GDM1 (cell line): ENCODE data around the gene AK5.

Experiments
- DNase-seq: peaks from one replicate; lab custom pipeline; 2025; lab: John Stamatoyannopoulos, UW

AK5 gene

GRCh38 chr1:77543822-77544448 lies 262.1 kb downstream of the AK5 start:
- DNase-seq, result no peak

DNA sequence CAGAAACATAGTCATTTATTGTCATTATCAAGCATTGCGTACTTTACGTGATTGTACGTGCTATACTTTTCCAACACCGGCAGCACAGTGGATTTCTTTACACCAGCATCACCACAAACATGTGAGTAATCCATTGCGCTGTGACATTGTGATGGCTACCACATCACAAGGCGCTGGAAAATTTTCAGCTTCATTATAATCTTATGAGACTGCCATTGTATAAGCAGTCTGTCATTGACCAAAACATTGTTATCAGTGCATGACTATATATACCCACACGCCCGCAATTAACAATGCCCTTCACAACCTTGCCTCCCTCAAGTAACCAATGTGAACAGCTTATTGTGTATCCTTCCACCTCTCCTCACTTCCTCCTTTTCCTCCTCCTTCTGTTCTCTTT lies 263.0 kb downstream of the AK5 start:
- no peak for DNase-seq

GRCh38 chr1:77545970-77546369 lies 264.2 kb downstream of the AK5 start:
- peak; percentile 21 for DNase-seq

- no peak for DNase-seq
These were observed 265.1 kb downstream of the AK5 start for GRCh38 chr1:77546890-77547289.

DNA sequence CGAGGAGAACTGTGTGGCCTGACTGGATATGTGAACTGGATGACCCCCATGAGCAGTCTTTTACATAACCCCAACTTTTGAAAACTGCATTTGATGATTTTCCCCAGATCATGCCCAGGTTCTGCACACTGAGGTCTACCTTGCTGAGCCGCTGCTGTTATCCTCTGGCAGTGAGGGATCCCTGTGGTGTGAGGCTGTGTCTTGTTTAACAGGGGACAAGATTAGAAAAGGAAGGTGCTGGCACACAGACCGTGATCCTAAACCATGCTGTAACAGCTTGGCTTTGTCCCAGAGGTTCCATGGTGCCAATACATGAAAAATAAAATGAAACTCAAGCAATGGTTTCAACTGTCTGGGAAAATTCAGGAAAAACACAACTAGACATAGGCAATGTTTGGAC lies 266.5 kb downstream of the AK5 start:
- no peak for DNase-seq

DNA sequence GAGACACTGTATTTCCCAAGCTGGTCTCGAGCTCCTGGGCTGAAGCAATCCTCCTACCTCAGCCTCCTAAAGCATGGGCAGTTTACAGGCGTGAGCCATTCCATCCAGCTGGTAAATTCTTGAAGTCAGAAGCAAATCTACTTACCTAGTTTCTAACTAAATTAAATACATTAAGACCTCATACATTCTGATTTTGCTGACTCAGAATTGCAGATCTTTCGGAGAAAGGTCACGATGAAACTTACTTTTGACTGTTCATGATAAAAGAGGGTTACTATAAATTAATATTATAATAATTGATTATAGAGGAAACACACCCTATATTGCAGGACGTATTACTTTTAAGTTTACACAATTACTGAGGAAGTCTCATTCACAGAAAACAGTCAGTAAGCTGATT lies 268.3 kb downstream of the AK5 start:
- no peak for DNase-seq

GRCh38 chr1:77552626-77553025 lies 270.8 kb downstream of the AK5 start:
- no peak for DNase-seq

- no peak for DNase-seq
These were observed 271.9 kb downstream of the AK5 start for GRCh38 chr1:77553568-77554291.

GRCh38 chr1:77556045-77556444 lies 274.2 kb downstream of the AK5 start:
- peak; percentile 33 for DNase-seq

DNA sequence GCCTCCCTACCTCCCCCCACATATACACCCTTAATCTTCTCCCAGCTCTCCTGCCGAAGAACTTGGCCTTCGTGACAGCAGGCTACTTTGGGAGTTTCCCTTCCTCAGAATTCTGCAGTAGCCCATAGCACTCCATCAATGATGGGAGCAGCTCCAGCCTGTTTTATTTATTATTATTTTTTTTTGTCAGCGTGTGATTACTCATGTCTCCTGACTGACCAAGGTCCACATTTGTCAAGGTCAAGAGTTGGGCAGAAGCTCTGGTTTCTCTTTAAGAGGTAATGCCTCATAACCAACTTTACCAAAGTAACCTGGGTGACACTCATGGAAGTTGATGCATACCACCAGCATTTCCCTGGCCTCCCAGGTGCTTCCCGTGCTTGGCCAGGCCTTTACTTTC lies 275.2 kb downstream of the AK5 start:
- DNase-seq, result no peak

- DNase-seq, result no peak
These were observed 276.9 kb downstream of the AK5 start for GRCh38 chr1:77558591-77559164.

GRCh38 chr1:77560741-77561140 lies 278.9 kb downstream of the AK5 start:
- no peak for DNase-seq

DNA sequence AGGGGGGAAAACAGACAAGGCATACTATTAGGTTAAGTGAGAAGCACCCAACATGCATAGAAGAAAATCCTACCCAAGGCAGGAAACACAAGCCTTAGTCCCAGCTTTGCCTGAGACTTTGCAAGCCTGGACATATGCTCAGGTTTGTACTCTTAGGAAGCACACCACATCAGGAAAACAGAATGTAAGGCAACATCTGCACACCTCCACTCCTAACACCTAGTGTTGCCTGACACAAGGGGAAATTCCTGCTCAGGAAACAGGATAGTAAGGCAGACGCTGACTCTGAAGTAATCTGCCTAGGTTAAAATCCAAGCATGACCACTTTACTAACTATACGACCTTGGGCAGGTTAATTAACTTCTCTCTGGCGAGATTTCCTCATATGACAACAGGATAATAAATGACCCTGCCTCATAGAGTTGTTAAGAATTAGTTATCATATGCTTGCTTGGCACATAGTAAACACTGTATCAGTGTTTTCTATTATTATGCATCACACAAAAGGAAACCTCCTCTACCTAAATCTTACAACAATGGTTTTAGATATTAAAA lies 280.9 kb downstream of the AK5 start:
- DNase-seq, result no peak

DNA sequence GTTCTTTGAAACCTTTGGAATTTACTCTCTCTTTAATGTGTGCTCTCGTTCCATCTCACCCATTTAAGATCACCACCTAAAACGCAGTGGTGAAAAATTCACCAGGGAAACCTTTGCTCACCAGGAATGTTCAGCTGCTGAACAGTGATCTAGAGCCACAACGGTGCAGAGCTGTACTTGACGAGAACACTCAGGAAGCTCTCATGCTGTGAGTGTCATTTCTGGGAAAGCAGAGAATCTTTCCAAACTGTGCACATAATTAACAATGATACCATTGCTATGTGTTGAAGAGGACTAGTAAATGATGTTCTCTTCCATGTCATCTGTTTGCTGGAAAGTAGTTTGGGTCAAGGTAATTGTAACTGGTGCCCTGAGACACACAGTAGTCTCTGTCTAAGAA lies 283.5 kb downstream of the AK5 start:
- DNase-seq, result no peak

DNA sequence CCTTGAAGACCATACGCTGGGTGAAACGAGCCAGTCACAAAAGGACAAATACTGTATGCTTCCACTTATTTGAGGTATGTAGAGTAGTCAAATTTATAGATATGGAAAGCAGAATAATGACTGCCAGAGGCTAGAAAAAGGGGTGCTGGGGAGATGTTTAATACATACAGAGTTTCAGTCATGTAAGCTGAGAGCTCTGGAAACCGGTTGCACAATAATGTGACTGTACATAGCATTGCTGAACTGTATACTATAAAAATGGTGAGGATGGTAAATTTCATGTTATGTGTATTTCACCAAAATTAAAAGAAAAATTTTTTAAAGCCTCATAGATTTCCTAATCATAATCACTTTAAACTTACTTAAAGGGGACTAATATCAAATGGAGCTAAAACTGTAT lies 289.8 kb downstream of the AK5 start:
- DNase-seq, result no peak

DNA sequence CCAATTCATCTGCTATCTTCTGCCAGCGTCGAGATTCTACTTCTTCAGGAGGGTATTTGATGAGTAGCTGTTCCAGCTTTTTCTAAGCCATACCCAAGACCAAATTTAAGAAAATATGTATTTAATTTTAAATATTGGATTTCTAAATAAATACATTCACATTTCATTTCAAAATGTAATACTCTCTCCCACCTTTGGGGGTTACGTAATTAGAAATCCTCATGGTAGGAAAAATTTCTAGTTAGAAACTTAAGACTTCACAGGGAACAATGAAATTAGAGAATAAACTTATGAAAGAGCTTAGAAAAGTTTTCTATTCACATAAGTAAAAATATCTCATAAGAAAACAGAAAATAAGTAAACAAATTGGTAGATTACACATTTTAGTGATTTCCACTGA lies 297.7 kb downstream of the AK5 start:
- no peak for DNase-seq

GRCh38 chr1:77582905-77583304 lies 301.1 kb downstream of the AK5 start:
- DNase-seq, result no peak

DNA sequence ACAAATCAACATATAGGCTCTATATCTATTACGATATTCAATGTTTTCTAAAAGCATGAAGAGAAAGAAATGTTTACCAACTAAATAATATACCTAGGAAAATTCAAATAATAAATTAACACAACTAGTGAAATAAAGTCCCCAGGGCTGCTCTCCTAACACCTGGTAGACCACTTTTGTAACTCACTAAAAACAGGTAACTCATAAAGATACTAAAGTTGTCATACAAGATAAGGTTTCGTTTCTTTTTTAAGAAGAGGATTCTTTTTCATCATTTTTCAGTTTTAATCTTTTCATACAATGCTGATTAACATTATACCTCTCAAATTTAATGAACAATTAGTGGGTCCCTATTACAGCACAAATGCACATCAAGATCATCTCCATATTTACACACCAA lies 301.7 kb downstream of the AK5 start:
- no peak for DNase-seq

DNA sequence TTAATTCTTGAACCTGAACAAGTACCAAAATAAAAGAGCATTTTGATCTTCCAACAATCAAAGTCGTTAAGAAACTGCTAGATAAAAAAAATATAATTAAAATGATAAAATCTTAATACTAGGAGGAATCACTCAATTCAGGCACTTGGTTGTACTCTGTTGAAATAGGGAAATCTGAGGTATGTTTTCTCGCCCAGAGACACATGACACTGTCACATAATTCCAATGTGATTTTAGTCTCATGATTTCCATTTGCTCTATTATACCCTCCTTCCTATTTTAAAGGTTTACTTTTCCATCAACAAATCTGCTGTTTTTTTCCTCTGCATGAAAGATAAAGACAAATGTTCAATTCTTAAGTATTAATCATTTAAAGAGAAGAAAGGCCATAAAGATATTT lies 303.1 kb downstream of the AK5 start:
- DNase-seq, result no peak

DNA sequence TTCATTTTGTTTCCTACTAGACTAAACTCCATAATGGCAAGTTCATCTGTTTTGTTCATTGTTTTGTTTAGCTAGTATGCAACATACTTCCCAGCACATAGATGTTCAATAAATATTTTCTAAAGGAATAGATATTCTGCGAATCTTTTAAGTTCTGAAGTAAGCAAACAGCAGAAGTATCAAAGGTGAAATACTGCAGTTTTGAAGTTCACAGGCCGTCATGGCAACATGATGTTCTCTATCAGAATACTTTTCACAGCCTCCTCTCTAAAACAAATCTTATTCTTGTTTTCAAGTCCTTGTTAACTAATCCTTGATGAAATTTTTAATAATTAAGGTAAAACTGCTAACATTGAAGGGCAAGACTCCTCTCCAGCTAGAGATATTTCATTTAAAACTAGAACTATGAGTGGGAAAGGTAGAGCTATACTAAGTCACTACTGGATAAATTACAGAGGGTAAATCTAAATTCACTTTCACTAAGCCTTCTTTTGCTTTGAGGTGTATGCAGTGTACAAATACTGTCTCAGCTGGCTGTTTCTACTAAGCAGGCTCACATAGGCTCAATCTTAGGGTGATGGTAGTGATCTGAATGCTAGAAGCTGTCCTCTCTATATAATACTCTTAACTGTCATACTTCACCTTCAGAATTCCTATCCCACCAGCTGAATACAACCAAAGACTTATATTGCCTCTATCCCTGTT lies 303.9 kb downstream of the AK5 start:
- no peak for DNase-seq

DNA sequence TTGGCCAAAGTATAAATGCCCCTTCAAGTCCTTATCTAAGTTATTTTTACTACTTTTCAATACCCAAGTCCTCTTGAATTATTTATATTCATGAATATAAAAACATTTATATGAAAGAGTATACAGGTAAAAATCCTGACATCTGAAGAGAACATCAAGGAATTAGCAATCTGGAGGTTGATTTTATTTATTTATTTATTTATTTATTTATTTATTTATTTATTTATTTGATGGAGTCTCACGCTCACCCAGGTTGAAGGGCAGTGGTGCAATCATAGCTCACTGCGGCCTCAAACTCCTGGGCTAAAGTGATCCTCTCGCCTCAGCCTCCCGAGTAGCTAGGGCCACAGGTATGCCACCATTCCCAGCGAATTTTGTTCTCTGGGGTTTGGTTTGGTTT lies 307.4 kb downstream of the AK5 start:
- DNase-seq, result no peak

DNA sequence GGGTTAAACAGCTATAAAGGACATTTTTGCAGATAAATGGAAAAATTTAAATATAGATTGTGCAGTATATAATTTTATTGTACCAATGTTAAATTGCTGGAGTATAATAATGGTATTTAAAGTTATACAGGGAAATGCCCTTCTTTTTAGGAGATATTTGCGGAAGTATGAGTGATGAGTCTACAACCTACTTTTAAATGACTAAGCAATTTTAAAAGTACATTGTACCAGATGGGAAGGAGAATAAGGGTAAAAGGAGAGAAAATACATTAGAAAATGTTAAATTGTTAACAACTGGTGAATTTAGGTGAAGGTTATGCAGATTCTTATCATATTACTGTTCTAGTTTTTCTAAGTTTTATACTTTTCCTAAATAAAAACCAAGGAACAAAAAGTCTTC lies 308.8 kb downstream of the AK5 start:
- no peak for DNase-seq

DNA sequence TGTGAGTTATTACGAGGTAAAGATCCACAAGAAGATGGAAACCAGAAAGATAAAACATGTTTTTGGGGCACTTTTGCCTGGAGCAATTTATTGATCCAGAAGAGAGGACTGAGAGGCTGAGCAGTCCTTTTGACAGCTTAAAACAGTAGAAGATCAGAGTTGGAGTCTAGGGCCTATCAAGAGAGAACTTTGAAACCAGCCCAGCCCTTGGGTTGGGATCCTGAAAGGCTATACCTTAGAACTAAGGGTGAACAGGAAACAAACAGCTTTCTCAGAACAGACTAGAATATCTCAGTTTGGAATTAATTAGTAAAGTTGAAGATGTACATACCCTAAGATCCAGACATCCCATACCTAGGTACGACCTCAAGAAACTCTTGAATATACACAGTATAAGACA lies 311.1 kb downstream of the AK5 start:
- no peak for DNase-seq
